GM19324 (cell line): ENCODE data around the gene MRGPRD.

Source experiments
- ATAC-seq: cut with Tn5 transposase; IDR thresholded peaks from one replicate; pipeline ENCODE4 v1.9.1; 2021; ENCODE audit warnings: mild to moderate bottlenecking, moderate library complexity; ENCODE audit not compliant: unreplicated experiment, low FRiP score

MRGPRD gene

GRCh38 chr11:68973219-68973618 lies 7.6 kb downstream of the MRGPRD start:
- ATAC-seq, result no peak

DNA sequence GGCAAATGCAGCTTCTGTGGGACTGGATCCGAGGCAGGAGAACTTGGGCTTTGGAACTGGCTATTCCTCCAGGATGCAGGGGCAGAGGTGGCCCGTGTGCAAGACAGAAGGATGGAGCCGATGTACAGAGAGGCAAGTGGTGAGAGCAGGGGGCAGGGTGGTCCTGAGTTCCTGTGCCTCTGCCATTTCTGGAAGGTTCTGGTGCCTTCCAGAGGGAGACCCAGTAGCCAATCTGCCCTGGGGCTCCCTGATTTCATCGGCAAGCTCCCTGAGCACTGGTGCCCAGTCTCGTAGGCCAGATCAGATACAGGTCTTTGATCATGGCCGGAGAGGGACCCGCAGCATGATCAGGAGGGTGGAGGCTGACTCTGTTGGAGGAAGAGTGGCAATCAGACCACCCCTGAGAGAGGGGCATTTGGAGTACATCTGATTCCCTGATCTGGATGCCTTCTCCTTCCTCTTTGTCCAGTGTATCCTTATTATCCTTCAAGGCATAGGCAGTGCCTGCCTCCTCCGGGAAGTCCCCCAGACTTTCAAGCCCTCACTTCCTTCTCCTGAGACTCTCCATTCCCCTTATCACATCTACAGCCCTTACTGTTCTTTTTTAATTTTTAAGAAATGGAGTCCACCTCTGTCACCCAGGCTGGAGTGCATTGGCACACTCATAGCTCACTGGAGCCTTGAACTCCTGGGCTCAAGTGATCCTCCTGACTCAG lies 9.7 kb downstream of the MRGPRD start:
- no peak for ATAC-seq

DNA sequence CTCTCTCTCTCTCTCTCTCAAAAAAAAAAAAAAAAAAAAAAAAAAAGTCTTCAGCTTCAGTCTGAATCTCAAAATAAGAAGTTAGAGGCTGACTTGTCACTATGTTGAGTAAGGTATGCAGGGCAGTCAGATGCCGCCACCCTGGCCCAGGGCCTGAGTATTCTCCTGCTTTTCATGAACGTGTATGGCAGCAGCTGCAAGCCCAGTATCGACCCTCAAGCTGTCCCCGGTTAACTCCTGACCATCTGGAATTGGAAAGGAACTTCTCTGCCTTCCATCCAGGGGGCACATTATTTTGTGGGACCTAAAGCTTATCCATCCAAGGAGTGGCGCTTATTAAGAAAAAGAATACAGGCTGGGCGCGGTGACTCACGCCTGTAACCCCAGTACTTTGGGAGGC lies 11.4 kb downstream of the MRGPRD start:
- no peak for ATAC-seq

GRCh38 chr11:68968306-68969250 lies 12.2 kb downstream of the MRGPRD start:
- ATAC-seq, result no peak

DNA sequence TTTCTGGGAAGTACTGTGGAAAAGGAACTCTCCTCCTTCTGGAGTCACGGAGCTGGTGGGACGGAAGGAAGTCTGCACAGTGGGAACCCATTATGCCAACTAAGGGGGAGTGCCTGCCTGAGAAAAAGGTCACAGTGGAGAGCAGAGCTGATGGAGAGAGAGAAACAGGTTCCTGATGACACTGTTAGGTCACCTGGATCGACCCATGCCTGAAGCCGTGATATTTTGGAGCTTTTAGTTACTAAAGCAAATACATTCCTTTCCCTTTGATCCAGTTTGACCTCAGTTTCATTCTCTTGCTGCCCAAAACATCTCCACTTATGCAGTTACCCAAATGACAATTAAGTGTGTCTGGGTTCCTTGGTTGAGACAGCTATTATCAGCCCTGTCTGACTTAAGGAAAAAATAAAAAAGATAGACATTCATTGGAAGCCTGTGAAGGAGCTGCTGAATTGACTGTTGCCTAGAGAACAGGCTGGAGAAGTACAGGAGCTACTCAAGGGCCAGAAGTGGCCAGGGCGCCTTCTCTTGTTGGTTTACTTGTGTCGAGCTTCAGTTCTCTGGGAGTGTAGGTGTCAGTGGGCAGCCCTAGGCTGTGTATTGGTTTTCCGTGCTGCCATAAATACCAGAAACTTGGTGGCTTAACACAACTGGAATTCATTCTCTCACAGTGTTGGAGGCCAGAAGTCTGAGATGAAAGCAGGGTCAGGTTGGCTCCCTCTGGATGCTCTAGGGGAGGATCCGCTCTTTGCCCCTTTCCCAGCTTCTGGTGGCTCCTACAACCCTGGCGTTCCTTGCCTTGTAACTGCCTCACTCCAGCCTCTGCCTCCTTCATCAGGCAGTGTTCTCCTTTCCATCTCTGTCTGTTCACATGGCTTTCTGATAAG lies 13.6 kb downstream of the MRGPRD start:
- no peak for ATAC-seq

GRCh38 chr11:68965901-68966853 lies 14.6 kb downstream of the MRGPRD start:
- ATAC-seq, result no peak

DNA sequence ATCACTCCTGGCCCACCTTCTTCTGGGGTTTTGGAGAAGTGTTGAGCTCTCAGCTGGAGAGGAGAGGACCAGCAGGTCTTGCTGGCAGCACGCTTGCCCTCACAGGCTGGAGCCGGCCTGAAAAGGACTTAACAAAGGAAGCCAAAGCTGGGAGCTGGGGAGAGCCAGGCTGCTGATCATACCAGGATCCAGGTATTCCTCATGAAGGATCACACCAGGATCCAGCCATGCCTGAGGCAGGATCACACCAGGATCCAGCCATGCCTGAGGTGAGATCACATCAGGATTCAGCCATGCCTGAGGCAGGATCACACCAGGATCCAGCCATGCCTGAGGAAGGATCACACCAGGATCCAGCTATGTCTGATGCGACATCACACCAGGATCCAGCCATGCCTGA lies 17.0 kb downstream of the MRGPRD start:
- ATAC-seq, result no peak

DNA sequence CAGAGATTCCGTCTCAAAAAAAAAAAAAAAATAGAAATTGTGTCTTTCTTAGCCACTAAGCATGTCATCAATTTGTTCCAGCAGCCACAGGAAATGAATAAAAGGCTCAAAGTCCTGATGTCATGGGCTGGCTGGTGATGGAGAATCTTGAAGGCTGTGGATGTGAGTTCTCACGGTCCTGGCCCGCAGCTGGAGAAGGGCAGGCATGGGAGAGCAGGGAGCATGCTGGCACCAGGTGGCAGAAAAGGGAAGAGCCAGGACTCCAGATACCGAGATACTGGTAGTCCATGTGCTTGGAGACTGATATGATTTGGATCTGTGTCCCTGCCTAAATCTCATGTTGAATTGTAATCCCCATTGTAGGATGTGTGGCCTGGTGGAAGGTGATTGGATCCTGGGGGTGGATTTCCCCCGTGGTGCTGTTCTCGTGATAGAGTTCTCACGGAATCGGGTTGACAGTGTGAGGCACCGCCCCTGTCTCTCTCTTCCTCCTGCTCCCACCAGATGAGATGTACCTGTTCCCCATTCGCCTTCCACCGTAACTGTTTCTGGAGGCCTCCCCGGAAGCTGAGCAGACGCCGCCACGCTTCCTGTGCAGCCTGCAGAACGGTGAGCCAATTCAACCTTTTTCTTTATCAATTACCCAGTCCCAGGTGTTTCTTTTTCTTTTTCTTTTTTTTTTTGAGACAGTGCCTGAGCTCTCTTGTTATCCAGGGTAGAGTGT lies 18.1 kb downstream of the MRGPRD start:
- no peak for ATAC-seq

DNA sequence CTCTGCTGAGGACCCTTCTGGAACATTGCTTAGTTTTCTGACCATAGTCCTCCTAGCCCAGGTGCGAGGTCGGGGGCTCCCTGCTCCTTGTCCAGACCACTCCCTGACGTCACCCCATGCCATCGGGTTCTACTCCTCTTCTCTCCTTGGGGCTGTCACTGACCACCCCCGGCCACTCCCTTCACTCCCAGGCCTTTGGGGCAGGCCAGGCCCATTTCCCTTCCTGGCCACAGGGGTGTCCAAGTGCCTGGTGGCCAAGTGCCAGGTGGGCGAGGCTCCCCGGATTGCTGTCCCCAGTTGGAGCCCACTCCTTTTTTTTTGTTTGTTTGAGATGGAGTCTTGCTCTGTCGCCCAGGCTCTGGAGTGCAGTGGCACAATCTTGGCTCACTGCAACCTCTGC lies 19.5 kb downstream of the MRGPRD start:
- ATAC-seq, result no peak

DNA sequence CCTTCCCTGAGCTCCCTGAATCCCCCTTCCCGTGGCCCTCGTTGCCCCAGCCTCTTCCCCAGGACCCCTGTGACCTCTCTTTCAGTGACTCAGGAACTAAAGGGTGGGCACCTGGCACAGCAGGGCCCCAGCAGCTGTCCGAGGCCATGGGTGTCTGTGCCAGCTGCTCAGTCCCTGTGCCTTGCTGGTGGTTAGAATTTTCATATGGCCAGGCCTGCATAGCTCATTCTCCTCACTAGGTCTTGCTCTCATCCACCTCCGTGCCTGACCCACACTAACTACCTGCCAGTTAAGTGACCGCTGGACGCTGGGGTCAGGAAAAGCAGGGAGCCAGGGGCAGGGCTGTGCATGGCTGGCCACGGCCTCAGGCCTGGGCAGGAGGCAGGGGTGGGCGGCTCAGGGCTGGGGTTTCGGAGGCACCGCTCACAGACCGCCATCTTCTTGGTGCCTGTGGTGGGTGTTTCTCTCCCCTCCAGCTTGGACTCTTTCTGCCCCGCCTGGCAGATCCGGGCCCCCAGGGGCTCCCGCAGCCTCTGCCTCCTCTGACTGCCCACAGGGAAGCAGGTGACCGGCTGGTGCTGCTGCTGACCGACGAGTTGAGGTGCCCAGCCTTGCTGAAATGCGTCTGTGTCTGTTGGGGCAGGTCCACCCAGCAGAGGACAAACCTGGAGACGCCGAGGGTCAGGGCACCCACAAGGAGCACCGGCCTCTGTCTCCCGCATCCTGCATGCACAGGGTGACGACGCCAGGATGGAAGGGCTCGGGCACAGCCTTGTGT lies 20.3 kb downstream of the MRGPRD start:
- no peak for ATAC-seq

DNA sequence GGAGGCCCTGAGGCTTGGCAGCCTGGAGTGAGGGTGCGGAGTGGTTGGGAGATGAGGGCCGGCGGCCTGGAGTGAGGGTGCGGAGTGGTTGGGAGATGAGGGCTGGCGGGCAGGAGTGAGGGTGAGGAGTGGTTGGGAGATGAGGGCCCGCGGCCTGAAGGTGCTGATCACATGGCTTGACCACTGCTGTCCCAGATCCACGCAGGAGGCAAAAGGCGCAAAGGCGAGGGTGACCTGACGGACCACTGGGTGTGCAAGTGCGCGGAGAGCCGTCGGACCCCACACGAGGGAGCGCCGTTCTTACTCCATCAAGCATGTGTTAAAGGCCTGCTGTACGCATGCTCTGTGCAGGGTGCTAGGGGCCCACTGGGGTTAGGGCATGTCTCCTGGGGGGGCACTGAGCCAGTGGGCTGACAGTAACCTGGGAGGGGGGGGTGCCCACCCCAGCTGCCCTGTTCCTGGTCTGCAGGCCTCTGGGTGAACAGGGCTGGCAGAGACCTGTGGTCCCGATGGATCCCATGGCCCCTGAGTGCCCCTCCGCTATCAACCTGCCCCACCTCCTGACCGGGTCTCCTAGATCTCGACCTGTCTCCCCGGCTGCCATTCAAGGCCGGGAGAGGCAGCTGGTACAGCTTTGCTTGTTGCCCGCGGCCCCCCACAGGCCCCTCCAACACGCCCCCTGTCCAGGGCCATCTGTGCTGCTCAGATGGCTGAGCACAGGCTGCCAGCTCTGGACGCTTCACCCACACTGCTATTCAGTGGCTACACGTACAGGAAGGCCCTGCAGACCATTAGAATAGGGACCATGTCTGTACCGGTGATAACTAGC lies 21.1 kb downstream of the MRGPRD start:
- ATAC-seq, result no peak

GRCh38 chr11:68958211-68958610 lies 22.6 kb downstream of the MRGPRD start:
- ATAC-seq, result no peak

DNA sequence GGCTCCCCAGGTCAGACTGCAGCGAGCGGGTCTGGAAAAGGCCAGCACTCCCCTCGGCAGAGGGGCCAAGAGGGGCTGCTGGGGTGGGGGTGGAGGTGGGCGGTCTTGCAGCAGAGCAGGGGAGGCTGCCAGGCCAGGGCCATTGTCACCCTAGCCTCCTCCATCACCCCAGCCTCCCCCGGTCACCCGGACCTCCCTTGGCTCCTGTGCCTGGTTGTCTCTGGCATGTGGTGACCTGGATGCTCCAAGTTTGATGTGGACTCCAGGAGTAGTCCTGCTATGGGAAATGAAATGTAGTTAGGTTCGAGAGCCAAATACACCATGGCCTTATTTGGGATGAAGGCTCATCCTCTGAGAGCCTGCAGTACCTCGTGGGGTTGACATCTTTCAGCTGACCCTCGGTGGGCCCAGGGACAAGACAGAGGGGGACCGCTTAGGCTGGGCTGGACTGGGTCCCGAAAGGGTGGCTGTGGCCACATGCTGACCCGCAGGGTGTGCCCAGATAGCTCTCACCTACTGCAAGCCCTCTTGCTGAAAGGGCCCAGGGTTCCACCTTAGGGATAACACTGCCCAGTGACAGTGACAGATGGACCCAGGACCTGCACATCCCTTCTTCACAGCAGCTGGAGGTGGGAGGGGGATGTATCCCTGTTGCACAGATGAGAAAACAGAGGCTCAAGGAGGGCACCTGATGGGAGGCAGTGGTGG lies 24.1 kb downstream of the MRGPRD start:
- no peak for ATAC-seq

GRCh38 chr11:68956142-68956541 lies 24.6 kb downstream of the MRGPRD start:
- ATAC-seq, result no peak

DNA sequence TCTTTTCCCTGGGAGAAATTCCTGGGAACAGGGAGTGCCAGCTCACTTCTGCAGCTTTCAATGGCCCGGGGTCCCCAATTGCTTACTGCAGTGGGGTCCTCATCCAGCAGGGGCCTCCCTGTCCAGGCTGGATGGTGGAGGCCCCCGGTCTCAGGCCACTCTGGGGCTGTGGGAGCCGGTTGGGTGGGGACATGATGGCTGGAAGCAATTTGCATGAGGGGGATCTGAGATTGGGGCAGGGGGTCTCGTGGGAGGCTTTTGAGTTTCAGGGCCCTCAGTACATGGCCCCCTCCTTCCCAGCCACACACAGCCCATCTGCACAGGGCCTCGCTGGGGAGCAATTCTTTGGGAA lies 25.2 kb downstream of the MRGPRD start:
- no peak for ATAC-seq

- no peak for ATAC-seq
These were observed 25.8 kb downstream of the MRGPRD start for GRCh38 chr11:68954836-68955606.
